Measurements from ENCODE around the gene PCSK6. TPM values are rescaled to one million over a fixed set of nuclear protein-coding genes. Genes with fewer than 3 reads are reported as not detected.

The PCSK6 gene
- polyA plus RNA-seq, 4 donors: 6.5 to 8.9 (median 7.6) TPM

GRCh38 chr15:101523560-101523940, 34.0 kb upstream of the PCSK6 start:
- DNase-seq (ENCODE audit: low read depth in 4 of 4, low spot score in 3 of 4): no peak

- no peak for DNase-seq (ENCODE audit: low read depth in 4 of 4, low spot score in 3 of 4)
Measured at GRCh38 chr15:101522621-101523559, 33.4 kb upstream of the PCSK6 start.

GRCh38 chr15:101522091-101522490, 32.6 kb upstream of the PCSK6 start:
- DNase-seq (ENCODE audit: low read depth in 4 of 4, low spot score in 3 of 4): no peak

- DNase-seq (ENCODE audit: low read depth in 4 of 4, low spot score in 3 of 4): no peak
Measured at GRCh38 chr15:101521591-101521990, 32.1 kb upstream of the PCSK6 start.

GRCh38 chr15:101521069-101521468, 31.6 kb upstream of the PCSK6 start:
- DNase-seq (ENCODE audit: low read depth in 4 of 4, low spot score in 3 of 4): no peak

GRCh38 chr15:101520395-101520794, 30.9 kb upstream of the PCSK6 start:
- DNase-seq (ENCODE audit: low read depth in 4 of 4, low spot score in 3 of 4): no peak

GRCh38 chr15:101517504-101517903, 28.0 kb upstream of the PCSK6 start:
- DNase-seq (ENCODE audit: low read depth in 4 of 4, low spot score in 3 of 4): no peak

GRCh38 chr15:101514318-101514717, 24.8 kb upstream of the PCSK6 start:
- DNase-seq (ENCODE audit: low read depth in 4 of 4, low spot score in 3 of 4): no peak

- no peak for DNase-seq (ENCODE audit: low read depth in 4 of 4, low spot score in 3 of 4)
Measured at GRCh38 chr15:101511717-101512116, 22.2 kb upstream of the PCSK6 start.

GRCh38 chr15:101510212-101511197, 21.0 kb upstream of the PCSK6 start:
- DNase-seq (ENCODE audit: low read depth in 4 of 4, low spot score in 3 of 4): no peak

- DNase-seq (ENCODE audit: low read depth in 4 of 4, low spot score in 3 of 4): no peak
Measured at GRCh38 chr15:101509279-101509678, 19.8 kb upstream of the PCSK6 start.

GRCh38 chr15:101506491-101506890, 17.0 kb upstream of the PCSK6 start:
- no peak for DNase-seq (ENCODE audit: low read depth in 4 of 4, low spot score in 3 of 4)

- DNase-seq (ENCODE audit: low read depth in 4 of 4, low spot score in 3 of 4): no peak
Measured at GRCh38 chr15:101505610-101506337, 16.3 kb upstream of the PCSK6 start.

GRCh38 chr15:101504866-101505609, 15.5 kb upstream of the PCSK6 start:
- no peak for DNase-seq (ENCODE audit: low read depth in 4 of 4, low spot score in 3 of 4)

GRCh38 chr15:101504373-101504772, 14.9 kb upstream of the PCSK6 start:
- DNase-seq (ENCODE audit: low read depth in 4 of 4, low spot score in 3 of 4): no peak

GRCh38 chr15:101503296-101503599, 13.7 kb upstream of the PCSK6 start:
- DNase-seq (ENCODE audit: low read depth in 4 of 4, low spot score in 3 of 4): no peak

- no peak for DNase-seq (ENCODE audit: low read depth in 4 of 4, low spot score in 3 of 4)
Measured at GRCh38 chr15:101502572-101503295, 13.2 kb upstream of the PCSK6 start.

GRCh38 chr15:101501703-101502373, 12.3 kb upstream of the PCSK6 start:
- no peak for DNase-seq (ENCODE audit: low read depth in 4 of 4, low spot score in 3 of 4)
